Sigmoid colon (tissue), 7 donors: Measurements from ENCODE around the gene SOHLH2. TPM values are rescaled to one million over a fixed set of nuclear protein-coding genes. Genes with fewer than 3 reads are reported as not detected.

ENCODE experiments used
- DNase-seq: peaks from one replicate; pipeline ENCODE4 v3.0.0-alpha.2; 2019
- H3K27ac ChIP-seq, 4 donors: fragments of 200-600 bp; sonication (generic); one replicate each; pipeline ENCODE4 v1.5.1; 2016 to 2019; ENCODE audit warnings: mild to moderate bottlenecking in 1 of 4
- H3K27me3 ChIP-seq, 3 donors: fragments of 200-600 bp; sonication (generic); one replicate each; pipeline ENCODE4 v1.5.1; 2019; ENCODE audit warnings: mild to moderate bottlenecking in 1 of 3
- H3K36me3 ChIP-seq, 4 donors: fragments of 200-600 bp; sonication (generic); one replicate each; pipeline ENCODE4 v1.5.1; 2016 to 2019
- H3K4me1 ChIP-seq, 4 donors: fragments of 200-600 bp; sonication (generic); one replicate each; pipeline ENCODE4 v1.5.1; 2017 to 2019
- H3K4me3 ChIP-seq, 4 donors: fragments of 200-600 bp; sonication (generic); one replicate each; pipeline ENCODE4 v1.5.1; 2017 to 2019; ENCODE audit warnings: mild to moderate bottlenecking in 2 of 4, moderate library complexity in 1 of 4
- H3K9me3 ChIP-seq, 4 donors: fragments of 200-600 bp in 3 of 4; sonication (generic) in 3 of 4; one replicate each; pipeline versions ENCODE4 v1.5.1 to v1.6.1; 2013 to 2019
- CTCF ChIP-seq, 4 experiments: fragments of 450-650 bp in 3 of 4; fragments of 200-600 bp in 1 of 4; IDR thresholded peaks; one replicate each; pipeline ENCODE4 v1.5.1; 2016 to 2019; ENCODE audit warnings: antibody characterized with exemption in 4 of 4, mild to moderate bottlenecking in 3 of 4, moderate library complexity in 2 of 4
- EP300 ChIP-seq, 4 donors: sonication (generic); formaldehyde crosslinking; IDR thresholded peaks; one replicate each; pipeline ENCODE4 v1.6.1; 2017; ENCODE audit warnings: antibody characterized with exemption in 4 of 4
- POLR2A ChIP-seq, 2 donors: fragments of 450-650 bp; IDR thresholded peaks; one replicate each; pipeline ENCODE4 v1.6.1; 2016; ENCODE audit warnings: antibody characterized with exemption in 2 of 2, mild to moderate bottlenecking in 2 of 2, moderate library complexity in 2 of 2
- POLR2AphosphoS5 ChIP-seq, 4 donors: sonication (generic); formaldehyde crosslinking; IDR thresholded peaks; one replicate each; pipeline ENCODE4 v1.6.1; 2017; ENCODE audit warnings: antibody characterized with exemption in 4 of 4
- WGBS, 2 donors: extraction: QIAGEN DNeasy Blood & Tissue Kit; methylation state at CpG; one replicate each; pipeline ENCODE4 v1.1.7; 2013; 5-methylcytosine and 5-hydroxymethylcytosine counted together
- intact Hi-C: fragments of 100-400 bp; cut with DNase I; formaldehyde crosslinking; loops from one replicate; pipeline ENCODE4 v1.15.1; 2023
- polyA plus RNA-seq, 3 donors: library from polyadenylated mRNA; stranded (reverse); fragments of 200-250 nt; gene quantifications; one replicate each; pipeline ENCODE4 v1.2.3, GENCODE V29; 2013
- total RNA-seq, 4 donors: library from RNA; depleted of rRNA; stranded (reverse); fragments of >200 nt; gene quantifications; one replicate each; pipeline ENCODE4 v1.1.0, GENCODE V29; 2016
- donor health status: healthy with polysubstance abuse.
- donor health status: Bipolar disorder and iron deficiency.
- donor health status: healthy.

Gene SOHLH2
- total and polyA plus RNA-seq, 7 donors: 0.06 to 6.1 (median 1.3) TPM; not detected in 3

DNA sequence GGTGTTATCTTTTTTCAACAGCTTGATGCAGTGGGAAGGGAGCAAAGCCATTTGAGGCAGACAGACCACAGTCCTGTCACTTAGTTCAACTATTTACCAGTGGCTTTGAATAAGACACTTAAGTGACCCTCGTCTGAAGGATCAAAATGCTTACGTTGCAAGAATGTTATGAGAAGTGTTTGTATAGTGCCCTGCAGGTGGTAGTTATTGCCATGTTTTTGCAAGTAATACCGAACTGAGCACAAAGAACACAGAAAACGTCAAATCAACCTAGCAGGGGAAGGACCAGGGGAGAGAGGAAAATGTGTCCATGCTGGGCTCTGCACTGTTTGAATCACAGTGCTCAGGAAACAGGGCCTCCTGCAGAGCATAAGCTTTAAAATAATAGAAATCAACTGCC is 2.8 kb downstream of the SOHLH2 start:
- 66 to 79% methylated on average over 4 of the region's 4 CpGs for WGBS, 2 donors
- Histone ChIP-seq H3K27ac (no peak overlapping the region), H3K9me3 (no peaks in the 10 kb centered on the region), H3K4me3 (no peak overlapping the region), H3K4me1 (no peaks in the 10 kb centered on the region), H3K36me3 (no peaks in the 10 kb centered on the region), H3K27me3 (no peaks in the 10 kb centered on the region)
- DNase-seq: no peak
- intact Hi-C loops: no loop called here
- no peak for TF ChIP-seq EP300 (IDR thresholded peaks at IDR 0.05)
- TF ChIP-seq CTCF (IDR thresholded peaks at IDR 0.05): no peak
- TF ChIP-seq POLR2A (IDR thresholded peaks at IDR 0.05): no peak
- no peak for TF ChIP-seq POLR2AphosphoS5 (IDR thresholded peaks at IDR 0.05)

- Histone ChIP-seq H3K27ac (no peak overlapping the region), H3K9me3 (no peaks in the 10 kb centered on the region), H3K27me3 (no peaks in the 10 kb centered on the region), H3K4me3 (no peak overlapping the region), H3K4me1 (no peaks in the 10 kb centered on the region), H3K36me3 (no peaks in the 10 kb centered on the region)
- DNase-seq: no peak
- intact Hi-C loops: no loop called here
- TF ChIP-seq CTCF (IDR thresholded peaks at IDR 0.05): no peak
- TF ChIP-seq POLR2A (IDR thresholded peaks at IDR 0.05): no peak
- TF ChIP-seq POLR2AphosphoS5 (IDR thresholded peaks at IDR 0.05): no peak
- no peak for TF ChIP-seq EP300 (IDR thresholded peaks at IDR 0.05)
- 74 to 85% methylated on average over 4 of the region's 4 CpGs for WGBS, 2 donors
Observed at GRCh38 chr13:36210738-36211137, 3.6 kb downstream of the SOHLH2 start.

DNA sequence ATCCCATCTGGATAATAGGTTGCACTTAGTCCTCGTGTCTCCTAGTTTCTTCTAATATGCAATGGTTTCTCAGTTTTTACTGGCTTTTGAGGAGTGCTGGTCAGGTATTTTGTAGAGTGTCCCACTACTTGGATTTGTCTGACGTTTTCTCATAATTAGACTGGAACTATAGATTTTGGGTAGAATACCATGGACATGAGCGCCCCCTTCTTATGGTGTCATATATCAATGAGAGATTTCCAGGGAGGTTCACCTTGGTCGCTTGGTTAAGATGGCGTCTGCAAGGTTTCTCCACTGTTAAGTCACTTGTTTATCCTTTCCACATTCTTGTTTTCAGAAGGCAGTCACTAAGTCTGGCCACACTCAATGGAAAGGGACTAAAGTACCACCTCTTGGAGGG is 6.7 kb downstream of the SOHLH2 start:
- WGBS, 2 donors: 82 to 88% methylated on average over 5 of the region's 5 CpGs

DNA sequence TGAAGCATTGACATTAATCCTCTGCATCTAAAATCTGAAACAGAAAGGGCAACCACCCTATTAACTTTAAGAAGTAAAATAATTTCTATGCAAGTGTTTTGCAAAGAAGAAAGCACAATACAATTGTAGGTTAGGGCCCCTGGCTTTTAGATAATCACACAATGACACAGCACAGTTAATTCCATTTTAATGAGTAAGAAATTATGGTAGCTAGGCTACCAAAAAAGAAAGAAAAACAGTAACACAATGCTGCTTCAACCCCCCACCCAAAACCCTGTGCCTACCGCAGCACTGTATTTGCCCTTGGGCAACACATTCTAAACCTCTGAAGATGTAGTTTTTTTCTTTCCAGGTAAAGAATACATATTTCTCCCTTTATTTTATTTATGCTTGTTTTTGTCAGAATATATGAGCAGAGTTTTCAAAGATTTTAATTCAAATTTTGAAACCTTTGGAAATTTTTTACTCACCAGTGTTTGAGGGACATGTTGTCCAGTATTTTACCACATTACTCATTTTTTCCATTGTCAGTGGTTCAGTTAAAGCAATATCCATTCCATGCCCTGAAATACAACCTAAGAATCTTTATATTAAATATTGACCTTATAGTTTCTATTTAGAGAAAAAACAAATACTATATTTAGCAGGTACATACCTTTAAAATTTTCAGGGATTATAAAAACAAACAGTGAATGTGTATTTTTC is 21.1 kb downstream of the SOHLH2 start:
- intact Hi-C loops: no loop called here
- TF ChIP-seq POLR2AphosphoS5 (IDR thresholded peaks at IDR 0.05): no peak
- no peak for TF ChIP-seq POLR2A (IDR thresholded peaks at IDR 0.05)
- no peak for TF ChIP-seq EP300 (IDR thresholded peaks at IDR 0.05)
- TF ChIP-seq CTCF (IDR thresholded peaks at IDR 0.05): no peak
- H3K27me3 ChIP-seq: no peaks in the 10 kb centered on the region
- no peaks in the 10 kb centered on the region for H3K4me1 ChIP-seq
- no peak overlapping the region for H3K27ac ChIP-seq
- no peaks in the 10 kb centered on the region for H3K9me3 ChIP-seq
- no peaks in the 10 kb centered on the region for H3K36me3 ChIP-seq
- DNase-seq: no peak
- no peak overlapping the region for H3K4me3 ChIP-seq
- WGBS, 2 donors: 80 to 85% methylated on average over 1 of the region's 1 CpG

More for the DNA sequence above, 6.7 kb downstream of the SOHLH2 start:
- Histone ChIP-seq H3K36me3 (no peaks in the 10 kb centered on the region), H3K27ac (no peak overlapping the region), H3K27me3 (no peaks in the 10 kb centered on the region), H3K9me3 (no peaks in the 10 kb centered on the region), H3K4me1 (no peaks in the 10 kb centered on the region), H3K4me3 (no peak overlapping the region)
- no peak for DNase-seq
- intact Hi-C loops: no loop called here
- no peak for TF ChIP-seq CTCF (IDR thresholded peaks at IDR 0.05)
- TF ChIP-seq POLR2A (IDR thresholded peaks at IDR 0.05): no peak
- TF ChIP-seq EP300 (IDR thresholded peaks at IDR 0.05): no peak

GRCh38 chr13:36192166-36192565 is 22.2 kb downstream of the SOHLH2 start:
- intact Hi-C loops: no loop called here
- Histone ChIP-seq H3K36me3 (no peaks in the 10 kb centered on the region), H3K27ac (no peak overlapping the region), H3K27me3 (no peaks in the 10 kb centered on the region), H3K4me3 (no peak overlapping the region), H3K9me3 (no peaks in the 10 kb centered on the region), H3K4me1 (no peaks in the 10 kb centered on the region)
- no peak for TF ChIP-seq POLR2AphosphoS5 (IDR thresholded peaks at IDR 0.05)
- TF ChIP-seq POLR2A (IDR thresholded peaks at IDR 0.05): no peak
- TF ChIP-seq EP300 (IDR thresholded peaks at IDR 0.05): no peak
- no peak for TF ChIP-seq CTCF (IDR thresholded peaks at IDR 0.05)
- DNase-seq: no peak
- 75 to 78% methylated on average over 6 of the region's 6 CpGs for WGBS, 2 donors
